ENCODE data around the gene KDM7A.
"Not testable (repeated sequence)": the region's sequence is repeated elsewhere in the genome, so short reads cannot be mapped to it uniquely, and the experiment has no call there.

The KDM7A gene

DNA sequence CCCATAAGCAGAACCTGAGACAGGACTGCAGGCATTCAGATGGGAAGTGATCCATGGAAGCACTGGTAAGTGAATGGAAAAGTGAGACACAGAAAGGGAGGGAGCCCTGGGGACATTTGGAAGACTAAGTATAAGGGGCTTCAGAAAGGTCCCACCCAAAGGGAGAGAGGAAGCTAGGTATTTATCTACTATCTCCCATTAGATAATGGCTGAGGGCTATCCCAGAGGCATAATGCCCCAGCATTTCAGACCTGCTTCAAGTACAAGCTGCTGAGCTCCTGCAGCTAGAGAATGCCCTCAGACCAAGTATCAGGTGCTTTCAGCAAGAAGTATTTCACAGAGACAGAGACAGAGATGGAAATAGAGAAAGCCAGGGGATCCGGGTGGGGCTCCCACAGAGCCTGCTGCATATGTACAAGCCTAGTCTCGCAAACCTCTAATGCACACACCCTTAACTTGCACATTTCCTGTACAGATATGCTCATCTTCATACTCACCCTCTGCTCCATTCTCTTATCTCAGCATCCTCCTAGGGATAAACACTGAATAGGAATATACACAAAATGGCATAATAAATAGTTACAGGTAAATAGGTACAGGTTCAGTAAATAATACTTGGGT, 20.2 kb downstream of the KDM7A start:
- no peak for DNase-seq

DNA sequence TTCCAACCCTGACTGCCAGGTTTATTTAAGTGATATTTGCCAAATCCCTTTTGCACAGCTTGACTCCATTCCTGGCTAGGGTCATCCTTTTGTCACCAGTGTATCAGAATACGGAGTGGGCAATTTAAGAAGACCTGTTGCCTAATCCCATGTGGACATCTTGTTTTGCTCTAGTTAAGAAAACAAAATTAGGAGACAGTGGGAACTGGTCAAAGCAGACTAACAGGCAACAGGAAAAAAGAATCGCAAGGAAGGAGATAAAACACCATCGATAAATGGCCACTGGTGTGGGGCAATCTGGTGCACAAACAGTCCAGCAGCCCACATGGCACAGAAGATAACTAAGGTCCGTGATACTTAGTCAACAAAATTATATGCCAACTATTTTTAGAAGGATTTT, 21.4 kb downstream of the KDM7A start:
- DNase-seq, result no peak

DNA sequence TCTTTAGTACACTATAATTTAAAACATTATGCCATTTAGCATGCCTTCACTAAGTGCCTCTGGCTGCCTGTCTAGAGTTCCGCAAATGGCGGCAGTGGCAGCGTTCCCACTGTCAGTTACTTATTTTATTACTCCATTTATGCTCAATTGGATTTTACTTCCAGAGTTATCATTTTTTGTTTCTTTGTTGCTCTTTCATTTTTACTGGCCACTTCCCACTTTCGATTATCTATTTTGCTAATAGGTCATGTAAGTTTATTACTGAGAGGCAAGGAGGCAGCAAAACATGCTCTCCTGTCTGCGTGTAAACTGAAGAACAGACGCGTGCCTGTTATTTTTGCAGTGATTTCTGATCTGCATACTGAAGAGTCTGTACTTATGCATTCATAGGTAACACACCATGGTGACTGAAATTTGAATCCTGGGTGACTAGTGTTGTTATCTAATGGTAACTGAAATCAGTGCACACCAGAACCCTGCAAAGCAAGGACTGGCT, 23.1 kb downstream of the KDM7A start:
- peak in 1 of 3 donors; percentile 14 for DNase-seq

- no peak for DNase-seq
These were observed 30.2 kb downstream of the KDM7A start for GRCh38 chr7:140146574-140146973.

GRCh38 chr7:140145709-140146108, 31.1 kb downstream of the KDM7A start:
- DNase-seq, result no peak

DNA sequence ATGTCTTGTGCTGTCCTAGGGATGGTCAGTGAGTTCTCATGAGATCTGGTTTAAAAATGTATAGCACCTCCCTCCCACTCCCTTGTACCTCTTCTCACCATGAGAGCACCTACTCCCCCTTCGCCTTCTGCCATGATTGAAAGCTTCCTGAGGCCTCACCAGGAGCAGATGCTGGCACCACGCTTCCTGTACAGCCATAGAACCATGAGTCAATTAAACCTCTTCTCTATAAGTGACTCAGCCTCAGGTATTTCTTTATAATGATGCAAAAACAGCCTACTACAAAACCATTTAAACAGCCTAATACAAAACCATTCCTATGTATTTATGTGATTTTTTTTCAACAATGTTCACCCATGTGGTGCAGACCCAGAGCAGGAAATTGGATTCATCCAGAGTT, 32.0 kb downstream of the KDM7A start:
- no peak for DNase-seq

DNA sequence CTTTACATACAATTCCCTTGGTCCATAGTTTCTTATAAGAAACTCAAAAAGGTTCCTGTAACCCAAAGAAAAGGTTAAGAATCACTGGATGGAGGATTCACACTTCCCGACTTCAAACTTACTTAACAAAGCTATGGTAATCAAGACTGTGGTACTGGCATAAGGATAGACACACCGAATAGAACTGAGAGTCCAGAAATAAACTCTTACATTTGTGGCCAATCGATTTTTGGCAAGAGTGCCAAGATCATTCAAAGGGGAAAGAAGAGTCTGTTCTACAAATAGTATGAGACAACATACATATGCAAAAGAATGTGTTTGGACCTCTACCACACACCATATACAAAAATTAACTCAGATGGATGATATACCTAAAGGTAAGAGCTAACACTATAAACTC, 32.8 kb downstream of the KDM7A start:
- no peak for DNase-seq

GRCh38 chr7:140142031-140142430, 34.8 kb downstream of the KDM7A start:
- DNase-seq, result no peak

DNA sequence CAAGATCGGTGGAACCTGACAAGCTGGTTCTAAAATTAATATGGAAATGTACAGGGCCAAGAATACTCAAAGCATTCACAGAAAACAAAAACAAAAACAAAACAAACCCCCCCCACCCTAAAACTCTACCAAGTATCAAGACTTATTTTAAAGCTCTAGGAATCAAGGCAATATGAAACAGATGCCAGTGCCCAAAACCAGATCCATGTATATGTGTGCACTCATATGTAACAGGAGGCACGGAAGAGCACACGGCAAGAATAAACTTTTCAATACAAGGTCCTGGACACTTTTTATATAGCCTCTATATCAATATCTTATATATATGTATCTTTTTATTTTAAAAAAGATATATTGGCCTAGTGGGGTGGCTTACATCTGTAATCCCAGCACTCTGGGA, 35.5 kb downstream of the KDM7A start:
- DNase-seq, result no peak

GRCh38 chr7:140137078-140137477, 39.7 kb downstream of the KDM7A start:
- no peak for DNase-seq

DNA sequence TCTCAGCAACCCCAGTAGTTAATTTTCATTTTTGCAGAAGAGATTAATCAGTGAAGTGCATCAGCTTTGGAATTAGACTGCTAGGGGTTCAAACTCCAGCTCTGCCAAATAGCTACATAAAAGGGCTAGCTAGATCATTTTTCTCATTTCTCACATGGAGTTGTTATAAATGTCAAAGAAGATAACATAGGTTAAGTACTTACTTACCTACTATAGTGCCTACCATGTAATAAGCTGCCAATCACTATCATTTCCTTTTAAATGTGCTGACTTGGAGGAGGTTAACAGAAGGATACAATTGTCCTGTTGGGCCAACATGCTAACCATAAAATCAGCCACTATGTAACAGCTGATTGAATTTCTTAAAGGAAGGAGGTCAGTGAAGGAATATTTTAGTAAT, 40.7 kb downstream of the KDM7A start:
- DNase-seq, result no peak

GRCh38 chr7:140134039-140134438, 42.7 kb downstream of the KDM7A start:
- DNase-seq, result no peak

- DNase-seq, result no peak
These were observed 49.2 kb downstream of the KDM7A start for GRCh38 chr7:140127360-140128127.

GRCh38 chr7:140126435-140127034, 50.2 kb downstream of the KDM7A start:
- peak in 1 of 3 donors; percentile 36 for DNase-seq

DNA sequence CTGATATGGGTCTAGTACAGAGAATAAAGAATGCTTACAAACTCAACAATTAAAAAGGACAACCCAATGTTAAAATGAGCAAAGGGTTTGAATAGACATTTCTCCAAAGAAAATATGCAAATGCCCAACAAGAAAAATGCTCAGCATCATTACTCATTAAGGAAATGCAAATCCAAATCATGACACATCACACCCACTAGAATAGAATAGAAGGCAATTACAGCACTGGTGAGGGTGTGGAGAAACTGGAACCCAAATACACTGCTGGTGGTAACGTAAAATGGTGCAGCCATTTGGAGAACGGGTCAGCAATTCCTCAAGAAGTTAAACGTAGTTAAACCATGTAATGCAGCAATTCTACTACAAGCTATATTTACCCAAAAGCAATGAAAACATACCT, 53.8 kb downstream of the KDM7A start:
- peak in 2 of 3 donors; percentile 15 to 55 for DNase-seq

DNA sequence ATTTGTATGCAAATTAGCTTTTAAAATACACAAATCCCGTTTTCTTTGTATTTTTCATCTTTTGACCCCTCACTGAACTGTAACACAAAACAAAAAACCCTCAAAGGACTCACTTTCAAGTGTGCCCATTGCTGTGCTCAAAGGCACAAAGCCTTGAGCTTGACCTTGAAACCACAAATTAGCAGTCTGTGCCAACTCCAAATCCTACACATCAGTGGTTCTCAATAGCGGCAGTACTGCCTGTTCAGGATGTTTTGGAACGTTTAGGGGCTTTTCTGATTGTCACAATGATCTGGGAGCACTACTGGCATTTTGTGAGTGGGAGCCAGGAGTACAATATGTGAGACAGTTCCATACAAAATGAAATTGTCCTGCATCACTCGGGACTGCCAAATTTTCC, 55.5 kb downstream of the KDM7A start:
- DNase-seq, result no peak

GRCh38 chr7:140114817-140115216, 62.0 kb downstream of the KDM7A start:
- DNase-seq, result not testable (repeated sequence)

DNA sequence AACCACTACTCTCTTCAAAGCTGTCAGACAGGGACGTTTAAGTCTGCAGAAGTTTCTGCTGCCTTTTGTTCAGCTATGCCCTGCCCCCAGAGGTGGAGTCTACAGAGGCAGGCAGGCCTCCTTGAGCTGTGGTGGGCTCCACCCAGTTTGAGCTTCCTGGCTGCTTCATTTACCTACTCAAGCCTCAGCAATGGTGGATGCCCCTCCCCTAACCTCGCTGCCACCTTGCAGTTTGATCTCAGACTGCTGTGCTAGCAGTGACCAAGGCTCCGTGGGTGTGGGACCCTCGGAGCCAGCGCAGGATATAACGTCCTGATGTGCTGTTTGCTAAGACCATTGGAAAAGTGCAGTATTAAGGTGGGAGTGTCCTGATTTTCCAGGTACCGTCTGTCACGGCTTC, 68.0 kb downstream of the KDM7A start:
- not testable (repeated sequence) for DNase-seq

- DNase-seq, result no peak
These were observed 80.3 kb downstream of the KDM7A start for GRCh38 chr7:140096459-140096858.

DNA sequence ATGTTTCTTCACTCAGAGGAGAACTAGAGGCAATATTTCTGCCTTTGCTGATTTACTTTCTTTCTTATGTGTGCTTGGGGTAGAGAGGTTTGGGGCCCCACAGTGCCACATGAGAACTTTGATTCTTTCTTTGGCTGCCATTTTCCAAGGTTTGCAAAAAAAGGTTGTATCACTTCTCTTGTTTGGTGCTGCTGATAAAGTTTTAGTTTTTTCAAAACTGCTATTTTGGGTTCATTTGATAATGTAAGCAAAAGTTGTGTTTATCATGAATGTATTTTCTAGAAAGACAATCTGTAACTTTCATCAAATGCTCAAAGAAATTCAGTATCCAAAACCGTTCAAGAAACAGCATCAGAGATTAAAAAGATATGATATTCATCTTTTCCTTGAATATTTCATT, 83.4 kb downstream of the KDM7A start:
- no peak for DNase-seq

- no peak for DNase-seq
These were observed 91.3 kb downstream of the KDM7A start for GRCh38 chr7:140085447-140085846.

GRCh38 chr7:140084972-140085371, 91.8 kb downstream of the KDM7A start:
- peak in 1 of 3 donors; percentile 20 for DNase-seq

GRCh38 chr7:140084142-140084655, 92.6 kb downstream of the KDM7A start:
- no peak for DNase-seq

DNA sequence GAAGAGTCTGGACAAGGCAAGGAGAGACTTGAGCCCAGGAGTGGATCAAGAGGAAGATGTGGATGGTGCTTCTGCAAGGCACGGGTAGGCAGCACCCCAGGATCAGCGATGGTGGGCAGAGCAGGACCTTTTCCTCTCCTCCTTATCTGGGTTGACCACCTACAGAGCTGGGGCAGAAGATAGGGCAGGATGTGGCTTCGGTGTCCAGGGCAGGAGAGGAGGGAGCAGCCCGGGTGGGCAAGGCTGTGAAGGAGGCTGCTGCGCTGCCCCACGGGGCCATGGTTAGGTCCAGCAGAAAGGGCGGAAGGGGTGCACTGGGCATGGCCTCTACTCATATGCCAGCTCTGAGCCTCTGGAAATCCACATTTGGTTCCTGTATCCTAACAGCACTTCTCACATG, 94.0 kb downstream of the KDM7A start:
- DNase-seq, result no peak
